K562 (cell line): ENCODE results near the gene TCP10L.

Experiments
- CBX8 ChIP-seq: fragments of 200-600 bp; sonication (generic); IDR thresholded peaks from 2 replicates; pipeline ENCODE4 v1.6.1; 2012; ENCODE audit warnings: borderline replicate concordance, mixed run types, low read depth, mild to moderate bottlenecking, moderate library complexity, mixed read lengths, low read length, control low read depth, inconsistent platforms; ENCODE audit not compliant: poor library complexity, severe bottlenecking; ENCODE audit errors: extremely low read depth
- MLX ChIP-seq, 2 experiments: fragments of 450-650 bp in 1 of 2; sonication (generic) in 1 of 2; formaldehyde crosslinking; conservative IDR thresholded peaks; 2 replicates each; pipeline versions ENCODE4 v1.4.0 to v1.8.1; 2020 to 2022; ENCODE audit warnings: mild to moderate bottlenecking in 1 of 2, missing genetic modification reagents in 1 of 2

DNA sequence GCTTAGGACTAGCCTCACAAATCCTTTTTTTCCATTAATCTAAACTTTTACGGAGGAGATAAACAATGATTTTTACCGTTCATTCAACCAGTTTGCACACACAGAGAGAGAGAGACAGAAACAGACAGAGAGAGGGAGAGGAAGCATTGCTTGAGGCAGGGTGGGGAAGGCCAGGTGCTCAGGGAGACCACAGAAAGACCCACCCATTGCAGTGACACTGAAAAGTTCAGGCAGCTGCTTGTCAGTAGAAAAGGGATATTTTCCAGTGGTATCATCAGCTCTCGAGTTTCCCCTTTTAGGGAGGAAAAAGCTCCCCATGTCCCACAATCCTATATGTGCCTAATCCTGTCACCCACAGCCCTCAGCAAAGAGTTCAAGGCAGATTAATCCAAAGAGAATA lies 27.2 kb downstream of the TCP10L start:
- TF ChIP-seq MLX (CRISPR knock-in tag; conservative IDR thresholded peaks at IDR 0.05) (no peak), CBX8 (no peak)
